ENCODE measurements around the gene MUC21.
A peak's percentile ranks its signal among the peaks of the same experiment; 100 is the strongest.

MUC21 gene

DNA sequence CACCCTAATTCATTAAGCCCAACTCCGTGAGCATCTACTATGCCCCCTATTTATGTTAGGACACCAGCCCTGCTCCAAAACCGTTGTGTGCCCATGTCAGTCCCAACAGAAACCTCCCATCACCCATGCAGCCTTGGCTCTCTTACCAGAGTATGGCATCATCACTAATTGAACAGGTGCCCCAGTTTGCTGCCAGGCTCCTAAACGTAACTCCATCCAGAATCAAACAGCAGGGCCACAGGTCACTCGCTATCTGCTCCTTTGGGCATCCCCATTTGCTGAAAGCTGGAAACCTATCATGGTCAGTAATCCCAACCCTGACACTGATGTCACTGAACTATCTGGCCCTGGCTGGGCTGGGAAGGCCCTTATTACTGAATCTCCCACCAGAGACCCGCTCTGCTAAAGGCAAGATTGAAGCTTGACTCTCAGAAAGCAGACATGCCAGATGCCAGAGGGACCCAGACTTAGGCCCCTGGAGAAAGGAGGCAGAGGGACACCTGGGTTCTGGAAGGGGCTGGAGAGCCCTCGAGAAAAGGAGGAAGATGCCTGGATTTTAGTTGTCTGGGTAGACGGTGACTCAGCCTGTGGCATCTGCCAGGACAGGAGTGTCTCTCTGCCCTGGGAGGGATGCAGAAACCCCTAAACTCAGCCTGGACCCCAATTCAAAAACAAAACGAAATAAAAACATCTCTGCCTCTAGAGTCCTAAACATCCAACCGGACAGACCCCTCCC is 28.7 kb upstream of the MUC21 start:
- H3K4me3 ChIP-seq (ENCODE audit: control insufficient read depth, low read depth, low read length) = peak overlapping the region; percentile 31
- TF ChIP-seq, protein P1, sequence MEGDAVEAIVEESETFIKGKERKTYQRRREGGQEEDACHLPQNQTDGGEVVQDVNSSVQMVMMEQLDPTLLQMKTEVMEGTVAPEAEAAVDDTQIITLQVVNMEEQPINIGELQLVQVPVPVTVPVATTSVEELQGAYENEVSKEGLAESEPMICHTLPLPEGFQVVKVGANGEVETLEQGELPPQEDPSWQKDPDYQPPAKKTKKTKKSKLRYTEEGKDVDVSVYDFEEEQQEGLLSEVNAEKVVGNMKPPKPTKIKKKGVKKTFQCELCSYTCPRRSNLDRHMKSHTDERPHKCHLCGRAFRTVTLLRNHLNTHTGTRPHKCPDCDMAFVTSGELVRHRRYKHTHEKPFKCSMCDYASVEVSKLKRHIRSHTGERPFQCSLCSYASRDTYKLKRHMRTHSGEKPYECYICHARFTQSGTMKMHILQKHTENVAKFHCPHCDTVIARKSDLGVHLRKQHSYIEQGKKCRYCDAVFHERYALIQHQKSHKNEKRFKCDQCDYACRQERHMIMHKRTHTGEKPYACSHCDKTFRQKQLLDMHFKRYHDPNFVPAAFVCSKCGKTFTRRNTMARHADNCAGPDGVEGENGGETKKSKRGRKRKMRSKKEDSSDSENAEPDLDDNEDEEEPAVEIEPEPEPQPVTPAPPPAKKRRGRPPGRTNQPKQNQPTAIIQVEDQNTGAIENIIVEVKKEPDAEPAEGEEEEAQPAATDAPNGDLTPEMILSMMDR (conservative IDR thresholded peaks at IDR 0.05; ENCODE audit: control insufficient read depth, insufficient read depth, low read depth, low read length) = no peak
- no peak for DNase-seq (ENCODE audit: low read depth)

DNA sequence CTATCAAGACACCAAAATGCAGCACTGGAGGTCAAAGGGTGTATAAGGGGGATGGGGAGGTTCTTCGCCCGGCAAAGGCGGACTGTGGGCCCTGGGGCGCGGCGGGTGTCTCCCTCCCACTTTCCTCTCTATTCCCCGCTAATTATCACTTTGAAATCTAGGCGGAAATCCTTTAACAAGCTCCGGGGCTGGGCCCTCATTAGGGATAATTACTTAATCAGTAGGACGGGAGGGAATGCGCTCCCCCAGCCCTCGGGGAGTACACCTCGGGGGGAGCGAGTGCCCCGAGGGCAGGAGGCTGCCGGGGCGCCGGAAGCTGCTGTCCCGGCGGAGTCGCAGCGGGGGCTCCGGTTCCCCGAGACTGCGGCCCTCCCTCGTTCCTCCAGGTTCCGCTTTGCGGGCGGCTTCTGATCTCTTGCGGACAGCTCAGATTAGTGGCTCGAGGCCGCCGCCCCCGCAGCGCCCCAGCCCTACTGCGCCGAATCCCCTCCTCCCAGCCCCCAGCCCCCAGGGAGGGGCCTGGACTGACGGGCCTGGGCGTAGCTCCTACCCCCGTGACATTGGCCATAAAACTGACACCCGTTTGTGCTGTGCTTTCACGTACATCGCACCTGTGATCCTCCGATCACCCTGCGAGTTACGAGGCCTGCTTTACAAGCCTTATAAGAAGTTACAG is 28.0 kb upstream of the MUC21 start:
- TF ChIP-seq, protein P1 (conservative IDR thresholded peaks at IDR 0.05; ENCODE audit: control insufficient read depth, insufficient read depth, low read depth, low read length) = no peak
- H3K4me3 ChIP-seq (ENCODE audit: control insufficient read depth, low read depth, low read length) = peak overlapping the region; percentile 31
- no peak for DNase-seq (ENCODE audit: low read depth)

DNA sequence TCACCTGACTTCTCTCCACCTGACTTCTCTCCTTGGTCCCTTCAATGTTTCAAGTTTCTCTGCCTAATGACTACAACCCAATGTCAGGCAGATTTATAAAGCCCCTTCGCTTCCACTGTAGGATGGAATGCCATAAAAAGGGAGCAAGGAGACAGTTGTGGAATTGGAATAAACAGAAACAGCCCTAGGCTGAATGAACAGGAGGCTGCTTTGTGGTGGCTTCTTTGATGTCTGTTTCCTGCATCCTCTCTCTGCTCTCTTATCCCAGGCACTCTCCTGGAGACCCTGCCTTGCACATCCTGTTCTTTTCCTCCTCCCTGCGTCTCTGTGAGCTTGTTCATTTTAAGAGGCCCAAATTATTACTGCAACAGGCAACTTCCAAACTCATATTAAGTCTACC is 25.8 kb upstream of the MUC21 start:
- no peak for DNase-seq (ENCODE audit: low read depth)
- no peak overlapping the region for H3K4me3 ChIP-seq (ENCODE audit: control insufficient read depth, low read depth, low read length)
- TF ChIP-seq, protein P1 (conservative IDR thresholded peaks at IDR 0.05; ENCODE audit: control insufficient read depth, insufficient read depth, low read depth, low read length) = no peak

DNA sequence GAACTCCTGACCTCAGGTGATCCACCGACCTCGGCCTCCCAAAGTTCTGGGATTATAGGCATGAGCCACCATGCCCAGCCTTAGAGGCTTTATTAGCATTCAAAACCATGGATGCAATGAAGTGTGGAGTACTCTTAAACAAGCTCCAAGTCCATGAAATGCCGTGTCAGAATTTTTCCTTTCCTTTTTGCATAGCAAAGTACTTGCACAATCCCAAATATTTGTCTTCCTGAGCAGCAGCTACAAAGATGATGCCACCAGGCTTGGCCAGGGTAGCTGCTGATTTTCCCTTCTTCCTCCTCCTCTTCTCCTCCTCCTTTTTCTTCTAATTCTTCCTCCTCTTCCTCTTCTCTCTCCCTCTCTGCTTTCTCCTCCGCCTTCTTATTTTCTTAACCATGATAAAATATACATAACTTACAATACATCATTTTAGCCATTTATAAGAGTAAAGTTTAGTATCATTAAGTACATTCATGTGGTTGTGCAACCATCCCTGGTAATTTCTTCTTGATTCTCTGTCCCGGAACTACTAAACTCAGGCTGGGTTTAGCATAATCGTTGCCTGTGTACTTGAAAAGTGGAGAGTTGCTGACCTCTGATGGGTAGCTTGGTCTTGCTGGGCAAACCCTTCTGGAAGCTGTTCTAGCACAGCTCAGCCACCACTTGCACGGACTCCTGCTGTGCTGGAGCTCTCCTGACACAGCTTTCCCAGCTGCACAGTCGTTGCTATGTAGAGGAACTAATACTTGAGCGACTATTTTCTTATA is 22.4 kb upstream of the MUC21 start:
- no peak for DNase-seq (ENCODE audit: low read depth)
- TF ChIP-seq, protein P1 (conservative IDR thresholded peaks at IDR 0.05; ENCODE audit: control insufficient read depth, insufficient read depth, low read depth, low read length) = no peak
- H3K4me3 ChIP-seq (ENCODE audit: control insufficient read depth, low read depth, low read length) = no peak overlapping the region

DNA sequence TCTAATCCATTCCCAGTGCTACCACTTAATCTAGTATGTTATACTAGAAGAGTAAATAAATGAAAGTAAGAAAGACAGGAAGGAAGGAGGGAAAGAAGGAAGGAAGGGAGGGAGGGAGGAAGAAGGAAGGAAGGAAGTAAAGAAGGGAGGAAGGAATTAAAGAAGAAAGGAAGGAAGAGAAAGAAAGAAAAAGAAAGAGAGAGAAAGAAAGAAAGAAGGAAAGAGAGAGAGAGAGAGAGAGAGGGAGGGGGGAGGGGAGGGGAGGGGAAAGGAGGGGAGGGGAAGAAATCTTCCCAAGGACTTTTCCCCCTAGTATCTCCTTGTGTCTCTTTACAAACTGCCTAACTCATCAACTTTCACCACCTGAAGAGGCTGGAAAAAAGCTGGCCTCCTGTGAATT is 20.8 kb upstream of the MUC21 start:
- TF ChIP-seq, protein P1 (conservative IDR thresholded peaks at IDR 0.05; ENCODE audit: control insufficient read depth, insufficient read depth, low read depth, low read length) = no peak
- DNase-seq (ENCODE audit: low read depth) = no peak
- no peak overlapping the region for H3K4me3 ChIP-seq (ENCODE audit: control insufficient read depth, low read depth, low read length)

DNA sequence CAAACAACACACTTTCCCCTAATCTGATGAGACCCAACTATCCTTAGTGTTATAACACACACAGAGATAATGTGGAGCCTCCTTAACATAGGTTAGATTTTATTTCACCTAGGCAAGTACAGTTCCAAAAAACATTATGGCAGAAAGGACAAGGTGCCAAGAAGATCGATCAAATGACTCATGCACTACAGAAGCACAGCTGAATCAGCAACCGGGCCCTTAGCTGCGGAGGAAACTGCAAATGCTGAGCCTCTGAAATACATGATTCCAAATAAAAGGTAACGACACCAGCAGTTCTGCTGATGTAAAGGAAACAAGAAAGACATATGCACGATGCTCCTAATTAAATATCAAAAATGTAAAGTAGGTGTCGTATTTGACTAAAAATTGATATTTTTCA is 19.9 kb upstream of the MUC21 start:
- no peak overlapping the region for H3K4me3 ChIP-seq (ENCODE audit: control insufficient read depth, low read depth, low read length)
- TF ChIP-seq, protein P1 (conservative IDR thresholded peaks at IDR 0.05; ENCODE audit: control insufficient read depth, insufficient read depth, low read depth, low read length) = no peak
- DNase-seq (ENCODE audit: low read depth) = peak; percentile 68
